HG02970 (cell line): ENCODE results near the gene MON1B.
A peak's percentile ranks its signal among the peaks of the same experiment; 100 is the strongest.
"Not testable (repeated sequence)": the region's sequence is repeated elsewhere in the genome, so short reads cannot be mapped to it uniquely, and the experiment has no call there.

ENCODE experiments used
- ATAC-seq: cut with Tn5 transposase; IDR thresholded peaks from one replicate; pipeline ENCODE4 v1.9.1; 2021; ENCODE audit warnings: mild to moderate bottlenecking, moderate library complexity, moderate number of reproducible peaks; ENCODE audit not compliant: unreplicated experiment, low FRiP score

The MON1B gene

DNA sequence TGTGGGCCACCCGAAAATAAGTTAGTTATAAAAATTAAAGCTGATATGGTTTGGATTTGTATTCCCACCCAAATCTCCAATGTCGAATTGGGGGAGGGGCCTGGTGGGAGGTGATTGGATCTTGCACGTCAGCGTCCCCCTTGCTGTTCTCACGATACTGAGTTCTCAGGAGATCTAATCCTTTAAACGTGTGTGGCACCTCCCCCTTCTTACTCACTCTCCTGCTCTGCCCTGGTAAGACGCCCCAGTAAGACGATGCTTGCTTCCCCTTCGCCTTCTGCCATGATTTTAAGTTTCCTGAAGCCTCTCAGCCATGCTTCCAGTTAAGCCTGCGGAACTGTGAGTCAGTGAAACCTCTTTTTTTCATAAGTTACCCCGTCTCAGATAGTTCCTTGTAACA, 43.6 kb downstream of the MON1B start:
- no peak for ATAC-seq

GRCh38 chr16:77236063-77236511, 45.1 kb downstream of the MON1B start:
- ATAC-seq = peak; percentile 97

- ATAC-seq = no peak
Measured at GRCh38 chr16:77238593-77238992, 47.6 kb downstream of the MON1B start.

DNA sequence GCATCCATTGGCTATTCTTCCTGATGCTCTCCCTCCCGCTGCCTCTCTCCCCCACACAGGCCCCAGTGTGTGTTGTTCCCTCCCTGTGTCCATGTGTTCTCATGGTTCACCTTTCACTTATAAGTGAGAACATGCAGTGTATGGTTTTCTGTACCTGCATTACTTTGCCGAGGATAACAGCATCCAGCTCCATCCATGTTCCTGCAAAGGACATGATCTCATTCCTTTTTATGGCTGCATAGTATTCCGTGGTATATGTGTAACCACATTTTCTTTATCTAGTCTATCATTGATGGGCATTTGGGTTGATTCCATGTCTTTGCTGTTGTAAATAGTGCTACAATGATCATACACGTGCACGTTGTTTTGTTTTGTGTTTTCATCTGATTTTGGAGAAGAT, 51.5 kb downstream of the MON1B start:
- ATAC-seq = not testable (repeated sequence)

GRCh38 chr16:77246150-77246549, 55.2 kb downstream of the MON1B start:
- no peak for ATAC-seq

GRCh38 chr16:77250400-77250799, 59.4 kb downstream of the MON1B start:
- ATAC-seq = no peak
